Pancreas (tissue), 10 donors: ENCODE data around the gene THSD4. TPM values are rescaled to one million over a fixed set of nuclear protein-coding genes. Genes with fewer than 3 reads are reported as not detected.
A peak's percentile ranks its signal among the peaks of the same experiment; 100 is the strongest.

Experiments
- ATAC-seq, 4 donors: fragments of 200-7000 bp; cut with Tn5 transposase; one replicate each; pipeline versions ENCODE4 v1.8.0 to v1.9.1; 2020; ENCODE audit warnings: mild to moderate bottlenecking in 4 of 4, moderate library complexity in 4 of 4
- DNase-seq, 6 donors: peaks; one replicate each; pipeline ENCODE4 v3.0.0-alpha.2; 2020
- FAIRE-seq: peaks from 2 replicates; lab custom pipeline; 2012; peaks lifted over from hg19 to GRCh38; lab: Jason Lieb, UNC
- H3K27ac ChIP-seq, 4 donors: fragments of 200-600 bp; sonication (generic); 1 replicate in 3 of 4; 2 replicates in 1 of 4; pipeline versions ENCODE4 v1.5.0 to v1.8.0; 2020
- H3K27me3 ChIP-seq, 4 donors: fragments of 200-600 bp; one replicate each; pipeline ENCODE4 v1.8.0; 2021
- H3K36me3 ChIP-seq, 3 donors: fragments of 200-600 bp; sonication (generic) in 1 of 3; one replicate each; pipeline versions ENCODE4 v1.5.0 to v1.8.0; 2020 to 2021
- H3K4me1 ChIP-seq, 3 donors: fragments of 200-600 bp; one replicate each; pipeline ENCODE4 v1.8.0; 2021
- H3K4me3 ChIP-seq, 4 donors: fragments of 200-600 bp; sonication (generic) in 2 of 4; one replicate each; pipeline versions ENCODE4 v1.5.0 to v1.8.0; 2020 to 2021
- H3K9me3 ChIP-seq, 4 donors: fragments of 200-600 bp; one replicate each; pipeline ENCODE4 v1.8.0; 2021
- WGBS, 2 donors: extraction: QIAGEN DNeasy Blood & Tissue Kit; methylation state at CpG; one replicate each; pipeline ENCODE4 v1.1.7; 2013; 5-methylcytosine and 5-hydroxymethylcytosine counted together
- intact Hi-C, 3 donors: fragments of 100-400 bp; cut with DNase I; formaldehyde crosslinking; loops; one replicate each; pipeline versions ENCODE4 v1.11.1 to v1.14.2; 2022
- polyA plus RNA-seq, 2 donors: library from polyadenylated mRNA; stranded (reverse); fragments of 200-250 nt; gene quantifications; one replicate each; pipeline ENCODE4 v1.2.3, GENCODE V29; 2013
- total RNA-seq, 6 donors: library from RNA; stranded (reverse); fragmentation: NEBNext Ultra II Directional in 4 of 6; extraction: Animal tissue kit (Norgen Biotek cat#: 25700) in 4 of 6; gene quantifications; one replicate each; pipeline versions ENCODE4 v1.2.1 to v1.2.4, GENCODE V29; 2021 to 2023
- TF ChIP-seq, protein P1 (sequence below), 4 donors: fragments of 200-600 bp; sonication (generic) in 3 of 4; IDR thresholded peaks; one replicate each; pipeline versions ENCODE4 v1.5.0 to v1.8.0; 2021; ENCODE audit warnings: antibody characterized with exemption in 4 of 4
- donor health status: healthy with polysubstance abuse.
- donor health status: DM: no; HTN: no; CAD: no; lungs with moderate emphysema.
- donor health status: DM: no; HTN: no; CAD: no.
- donor health status: control.
- donor health status: control.
- donor health status: Bipolar disorder and iron deficiency.
- donor health status: DM: yes; HTN: yes; CAD: no.
- donor health status: DM: no; HTN: no; CAD: no.
- donor health status: DM: no; HTN: no; CAD: no.
- donor health status: DM: yes; HTN: yes; CAD: no.

THSD4 gene
- total and polyA plus RNA-seq, 8 donors: 6.0 to 17.8 (median 13.3) TPM

DNA sequence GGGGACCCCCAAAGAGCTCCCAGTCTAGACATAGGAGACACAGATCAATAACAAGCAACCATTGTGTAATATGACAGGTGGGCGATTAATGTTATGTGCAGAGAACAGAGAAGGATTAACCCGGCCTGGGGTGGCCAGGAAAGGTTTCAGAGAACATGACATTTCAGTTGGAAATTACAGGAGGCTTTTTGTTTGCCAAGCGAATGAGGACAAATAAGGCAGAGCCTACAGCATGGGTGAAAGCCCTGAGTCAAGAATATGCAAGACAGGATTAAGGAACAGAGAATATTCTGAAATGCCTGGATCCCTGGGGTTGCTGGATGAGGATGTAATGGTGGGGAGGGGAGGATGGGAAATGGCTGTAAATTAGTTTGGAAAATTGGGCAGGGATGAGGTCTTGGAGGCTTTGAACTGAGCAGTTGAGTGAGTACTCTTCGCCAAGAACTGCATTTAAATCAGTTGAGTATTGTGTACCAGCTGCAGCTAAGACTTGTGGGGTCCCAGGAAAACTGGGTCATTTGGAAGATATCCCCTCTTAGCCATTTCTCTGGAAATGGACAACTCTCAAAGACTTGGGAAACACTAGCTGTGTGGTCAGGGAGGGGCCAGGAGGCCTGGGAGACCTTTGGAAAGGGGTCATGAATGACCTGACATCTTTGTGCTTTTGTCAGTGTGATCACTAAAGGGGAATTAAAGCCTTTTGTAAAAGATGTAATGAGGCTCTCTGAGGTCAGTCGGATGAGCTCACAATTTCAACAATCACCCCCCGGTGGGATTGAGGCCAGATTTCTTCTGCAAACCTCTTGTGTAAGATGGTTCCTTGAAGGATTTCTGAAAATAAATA is 496.5 kb downstream of the THSD4 start:
- no peak for FAIRE-seq
- Histone ChIP-seq H3K27ac (no peak overlapping the region), H3K4me1 (no peaks in the 10 kb centered on the region), H3K27me3 (no peaks in the 10 kb centered on the region), H3K4me3 (no peak overlapping the region), H3K9me3 (no peaks in the 10 kb centered on the region), H3K36me3 (no peaks in the 10 kb centered on the region)
- DNase-seq: no peak
- intact Hi-C loops: no loop called here
- peak in 1 of 4 donors; percentile 43 for ATAC-seq
- TF ChIP-seq, protein P1, sequence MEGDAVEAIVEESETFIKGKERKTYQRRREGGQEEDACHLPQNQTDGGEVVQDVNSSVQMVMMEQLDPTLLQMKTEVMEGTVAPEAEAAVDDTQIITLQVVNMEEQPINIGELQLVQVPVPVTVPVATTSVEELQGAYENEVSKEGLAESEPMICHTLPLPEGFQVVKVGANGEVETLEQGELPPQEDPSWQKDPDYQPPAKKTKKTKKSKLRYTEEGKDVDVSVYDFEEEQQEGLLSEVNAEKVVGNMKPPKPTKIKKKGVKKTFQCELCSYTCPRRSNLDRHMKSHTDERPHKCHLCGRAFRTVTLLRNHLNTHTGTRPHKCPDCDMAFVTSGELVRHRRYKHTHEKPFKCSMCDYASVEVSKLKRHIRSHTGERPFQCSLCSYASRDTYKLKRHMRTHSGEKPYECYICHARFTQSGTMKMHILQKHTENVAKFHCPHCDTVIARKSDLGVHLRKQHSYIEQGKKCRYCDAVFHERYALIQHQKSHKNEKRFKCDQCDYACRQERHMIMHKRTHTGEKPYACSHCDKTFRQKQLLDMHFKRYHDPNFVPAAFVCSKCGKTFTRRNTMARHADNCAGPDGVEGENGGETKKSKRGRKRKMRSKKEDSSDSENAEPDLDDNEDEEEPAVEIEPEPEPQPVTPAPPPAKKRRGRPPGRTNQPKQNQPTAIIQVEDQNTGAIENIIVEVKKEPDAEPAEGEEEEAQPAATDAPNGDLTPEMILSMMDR (IDR thresholded peaks at IDR 0.05): no peak
- 67 to 68% methylated on average over 6 of the region's 6 CpGs for WGBS, 2 donors

DNA sequence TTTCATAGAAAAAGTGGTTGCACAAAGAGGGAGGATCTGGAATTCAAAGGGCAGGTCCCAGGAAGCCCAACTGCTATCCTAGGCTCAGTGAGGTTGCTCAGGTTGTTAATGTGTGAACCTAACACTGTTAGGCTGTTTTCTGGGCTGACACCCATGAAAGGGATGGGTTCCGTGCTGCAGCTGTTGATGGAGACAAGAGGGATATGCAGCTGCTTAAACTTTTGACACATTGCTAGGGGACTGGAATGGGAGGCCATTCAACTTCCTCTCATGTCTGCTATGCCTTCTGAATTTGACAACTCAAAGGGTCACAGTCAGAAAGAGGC is 497.1 kb downstream of the THSD4 start:
- FAIRE-seq: no peak

DNA sequence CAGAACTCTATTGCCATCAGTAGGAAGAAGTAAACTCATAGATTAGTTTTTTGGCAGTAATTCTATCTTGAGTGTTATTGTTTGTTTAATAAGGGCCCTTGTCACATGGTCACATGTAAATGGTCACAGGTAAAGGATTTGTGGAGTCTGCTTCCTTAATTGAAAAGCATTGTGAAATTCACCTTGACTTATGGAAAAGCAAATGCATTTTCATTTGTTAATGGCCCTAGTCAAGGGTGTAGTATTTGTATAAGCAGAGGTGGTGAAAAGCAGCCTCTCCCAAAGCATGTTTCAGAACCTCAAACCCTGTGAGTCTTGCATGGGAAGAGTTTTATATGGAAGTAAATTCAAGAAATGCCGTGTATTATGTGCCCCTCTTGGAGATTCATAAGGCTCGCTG is 497.6 kb downstream of the THSD4 start:
- DNase-seq: no peak
- Histone ChIP-seq H3K9me3 (no peaks in the 10 kb centered on the region), H3K27ac (no peak overlapping the region), H3K27me3 (no peaks in the 10 kb centered on the region), H3K36me3 (no peaks in the 10 kb centered on the region), H3K4me1 (no peaks in the 10 kb centered on the region), H3K4me3 (no peak overlapping the region)
- WGBS, 2 donors: 87 to 92% methylated on average over 2 of the region's 2 CpGs
- intact Hi-C loops: no loop called here
- no peak for FAIRE-seq
- TF ChIP-seq, protein P1 (IDR thresholded peaks at IDR 0.05): no peak
- no peak for ATAC-seq

More for the DNA sequence above, 497.1 kb downstream of the THSD4 start:
- H3K9me3 ChIP-seq: no peaks in the 10 kb centered on the region
- no peak overlapping the region for H3K27ac ChIP-seq
- 91 to 92% methylated on average over 1 of the region's 1 CpG for WGBS, 2 donors
- no peaks in the 10 kb centered on the region for H3K36me3 ChIP-seq
- no peak for ATAC-seq
- DNase-seq: no peak
- no peaks in the 10 kb centered on the region for H3K4me1 ChIP-seq
- intact Hi-C loops: no loop called here
- H3K4me3 ChIP-seq: no peak overlapping the region
- no peaks in the 10 kb centered on the region for H3K27me3 ChIP-seq
- TF ChIP-seq, protein P1 (IDR thresholded peaks at IDR 0.05): no peak

DNA sequence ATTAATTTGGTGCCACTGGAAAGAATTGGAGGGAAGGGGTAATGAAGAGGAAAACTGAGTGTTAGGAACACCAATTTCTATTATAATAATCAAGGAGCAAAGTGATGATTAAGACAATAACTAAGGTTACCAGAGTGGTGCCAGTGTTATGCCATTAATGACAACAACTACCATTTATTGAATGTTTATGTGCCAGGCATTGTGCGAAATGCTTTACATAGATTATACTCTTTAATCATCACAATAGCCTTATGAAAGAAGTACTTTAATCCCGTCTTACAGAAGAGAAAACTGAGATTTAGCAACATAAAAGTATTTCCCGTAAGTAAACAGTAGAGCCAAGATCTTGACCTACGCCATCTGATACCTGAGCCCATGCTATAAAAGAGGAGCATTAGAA is 507.8 kb downstream of the THSD4 start:
- H3K27me3 ChIP-seq: no peaks in the 10 kb centered on the region
- ATAC-seq (no peak), DNase-seq (no peak), FAIRE-seq (no peak)
- H3K4me3 ChIP-seq: no peak overlapping the region
- 79 to 89% methylated on average over 4 of the region's 4 CpGs for WGBS, 2 donors
- no peaks in the 10 kb centered on the region for H3K9me3 ChIP-seq
- TF ChIP-seq, protein P1 (IDR thresholded peaks at IDR 0.05): no peak
- no peaks in the 10 kb centered on the region for H3K36me3 ChIP-seq
- no peak overlapping the region for H3K27ac ChIP-seq
- intact Hi-C loops: no loop called here
- H3K4me1 ChIP-seq: no peaks in the 10 kb centered on the region

DNA sequence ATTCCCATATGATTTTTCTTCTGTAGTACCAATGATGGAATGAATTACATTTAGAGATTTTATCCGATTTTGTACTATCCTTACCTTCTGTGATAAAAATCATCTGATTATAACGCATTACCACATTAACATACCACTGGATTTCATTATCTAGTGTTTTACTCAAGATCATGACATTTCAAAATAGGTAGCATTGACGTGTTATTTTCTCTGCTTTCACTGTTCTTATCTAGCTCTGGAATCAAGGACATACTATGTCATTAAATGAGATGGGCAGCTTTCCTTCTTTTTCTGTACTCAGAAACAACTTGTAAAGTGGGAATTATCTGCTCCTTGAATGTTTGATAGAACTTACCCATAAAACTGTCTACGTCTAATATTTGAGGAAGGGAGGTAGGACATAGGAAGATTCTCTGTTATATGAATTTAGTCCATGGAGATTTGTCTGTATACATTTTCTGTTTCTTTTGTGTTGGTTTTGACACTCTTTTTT is 511.4 kb downstream of the THSD4 start:
- no peaks in the 10 kb centered on the region for H3K4me1 ChIP-seq
- H3K27ac ChIP-seq: no peak overlapping the region
- TF ChIP-seq, protein P1 (IDR thresholded peaks at IDR 0.05): no peak
- ATAC-seq (no peak), FAIRE-seq (no peak), DNase-seq (no peak)
- H3K9me3 ChIP-seq: no peaks in the 10 kb centered on the region
- intact Hi-C loops: no loop called here
- no peaks in the 10 kb centered on the region for H3K36me3 ChIP-seq
- 54 to 70% methylated on average over 4 of the region's 4 CpGs for WGBS, 2 donors
- H3K27me3 ChIP-seq: no peaks in the 10 kb centered on the region
- H3K4me3 ChIP-seq: no peak overlapping the region
